Spleen (tissue), 11 donors: ENCODE measurements around the gene KCNC3. TPM values are rescaled to one million over a fixed set of nuclear protein-coding genes. Genes with fewer than 3 reads are reported as not detected.

Experiments used
- DNase-seq: peaks from one replicate; pipeline ENCODE4 v3.0.0-alpha.2; 2020
- H3K27ac ChIP-seq, 8 donors: fragments of 200-600 bp; sonication (generic) in 7 of 8; 1 replicate in 4 of 8; 2 replicates in 4 of 8; pipeline versions ENCODE4 v1.5.0 to v1.8.0; 2016 to 2021; ENCODE audit warnings: inconsistent platforms in 4 of 8, mild to moderate bottlenecking in 4 of 8, moderate library complexity in 1 of 8
- H3K27me3 ChIP-seq, 7 donors: fragments of 200-600 bp; sonication (generic) in 6 of 7; replicated peaks in 1 of 7; 1 replicate in 4 of 7; 2 replicates in 3 of 7; pipeline versions ENCODE4 v1.5.0 to v1.8.0; 2016 to 2021; ENCODE audit warnings: inconsistent platforms in 3 of 7, mild to moderate bottlenecking in 1 of 7
- H3K36me3 ChIP-seq, 6 donors: fragments of 200-600 bp; sonication (generic) in 5 of 6; 1 replicate in 4 of 6; 2 replicates in 2 of 6; pipeline versions ENCODE4 v1.5.0 to v1.8.0; 2016 to 2021; ENCODE audit warnings: inconsistent platforms in 2 of 6
- H3K4me1 ChIP-seq, 6 donors: fragments of 200-600 bp; sonication (generic) in 5 of 6; 1 replicate in 3 of 6; 2 replicates in 3 of 6; pipeline versions ENCODE4 v1.5.0 to v1.8.0; 2016 to 2021; ENCODE audit warnings: inconsistent platforms in 3 of 6
- H3K4me3 ChIP-seq, 8 donors: fragments of 200-600 bp; sonication (generic) in 7 of 8; 1 replicate in 4 of 8; 2 replicates in 4 of 8; pipeline versions ENCODE4 v1.5.0 to v1.8.0; 2016 to 2021; ENCODE audit warnings: inconsistent platforms in 4 of 8, mild to moderate bottlenecking in 4 of 8, moderate library complexity in 2 of 8
- H3K9me3 ChIP-seq, 8 donors: fragments of 200-600 bp; sonication (generic) in 7 of 8; 1 replicate in 4 of 8; 2 replicates in 4 of 8; pipeline versions ENCODE4 v1.5.0 to v1.8.0; 2016 to 2021; ENCODE audit warnings: inconsistent platforms in 4 of 8
- CTCF ChIP-seq, 11 experiments: fragments of 200-600 bp in 7 of 11; fragments of 450-650 bp in 4 of 11; sonication (generic) in 4 of 11; IDR thresholded peaks in 8 of 11; conservative IDR thresholded peaks in 3 of 11; 1 replicate in 7 of 11; 2 replicates in 4 of 11; pipeline versions ENCODE4 v1.4.0 to v1.8.0; 2016 to 2021; ENCODE audit warnings: antibody characterized with exemption in 11 of 11, inconsistent platforms in 4 of 11, mild to moderate bottlenecking in 1 of 11
- POLR2A ChIP-seq, 3 donors: fragments of 450-650 bp; IDR thresholded peaks; one replicate each; pipeline ENCODE4 v1.5.1; 2017; ENCODE audit warnings: antibody characterized with exemption in 3 of 3, mild to moderate bottlenecking in 1 of 3
- POLR2AphosphoS5 ChIP-seq, 3 donors: sonication (generic); formaldehyde crosslinking; IDR thresholded peaks; one replicate each; pipeline ENCODE4 v1.5.1; 2017; ENCODE audit warnings: antibody characterized with exemption in 3 of 3
- WGBS, 5 donors: extraction: QIAGEN DNeasy Blood & Tissue Kit in 3 of 5; methylation state at CpG; one replicate each; pipeline versions ENCODE4 v1.1.5 to v1.1.7; 2013 to 2018; 5-methylcytosine and 5-hydroxymethylcytosine counted together
- intact Hi-C: fragments of 100-400 bp; cut with DNase I; formaldehyde crosslinking; loops from one replicate; pipeline ENCODE4 v1.15.0; 2023; ENCODE audit warnings: low total_unique reads
- polyA plus RNA-seq, 3 donors: library from polyadenylated mRNA; stranded (reverse); fragments of 200-250 nt; gene quantifications; one replicate each; pipeline ENCODE4 v1.2.1, GENCODE V29; 2013
- total RNA-seq, 7 donors: library from RNA; depleted of rRNA in 3 of 7; stranded (reverse); fragments of >200 nt in 3 of 7; fragmentation: NEBNext Ultra II Directional in 4 of 7; extraction: Animal tissue kit (Norgen Biotek cat#: 25700) in 4 of 7; gene quantifications; one replicate each; pipeline versions ENCODE4 v1.1.0 to v1.2.1, GENCODE V29; 2016 to 2021
- donor health status: healthy with polysubstance abuse.
- donor health status: DM: no; HTN: no; CAD: no; lungs with moderate emphysema.
- donor health status: DM: no; HTN: no; CAD: no.
- donor health status: Bipolar disorder and iron deficiency.
- donor health status: healthy.
- donor health status: DM: no; HTN: no; CAD: no.
- donor health status: DM: yes; HTN: yes; CAD: no.

The KCNC3 gene
- total and polyA plus RNA-seq, 10 donors = 0.72 to 20.8 (median 5.2) TPM

- no peak for DNase-seq
- no peak for TF ChIP-seq CTCF (IDR thresholded peaks at IDR 0.05 in 8 of 11, conservative IDR thresholded peaks at IDR 0.05 in 3 of 11)
- TF ChIP-seq POLR2AphosphoS5 (IDR thresholded peaks at IDR 0.05) = no peak
- no peak for TF ChIP-seq POLR2A (IDR thresholded peaks at IDR 0.05)
- peaks cover 0 to 33% (median 0%) of the 10 kb centered on the region in 7 donors for H3K27me3 ChIP-seq
- intact Hi-C loops = no loop called here
- H3K4me3 ChIP-seq = no peak overlapping the region
- H3K4me1 ChIP-seq = no peaks in the 10 kb centered on the region
- no peaks in the 10 kb centered on the region for H3K36me3 ChIP-seq
- no peak overlapping the region for H3K27ac ChIP-seq
- H3K9me3 ChIP-seq = peaks cover 0 to 63% (median 49%) of the 10 kb centered on the region in 8 donors
- WGBS, 5 donors = 75 to 91% (median 85%) methylated on average over 2 of the region's 2 CpGs
Observed at GRCh38 chr19:50287331-50287730, 41.8 kb downstream of the KCNC3 start.

- no peak overlapping the region for H3K27ac ChIP-seq
- peaks cover 0 to 25% (median 0%) of the 10 kb centered on the region in 7 donors for H3K27me3 ChIP-seq
- no peaks in the 10 kb centered on the region for H3K36me3 ChIP-seq
- no peak for DNase-seq
- 89 to 97% (median 93%) methylated on average over 18 of the region's 18 CpGs for WGBS, 5 donors
- no peaks in the 10 kb centered on the region for H3K4me1 ChIP-seq
- peaks cover 0 to 63% (median 49%) of the 10 kb centered on the region in 8 donors for H3K9me3 ChIP-seq
- intact Hi-C loops = no loop called here
- no peak overlapping the region for H3K4me3 ChIP-seq
- TF ChIP-seq POLR2AphosphoS5 (IDR thresholded peaks at IDR 0.05) (no peak), CTCF (IDR thresholded peaks at IDR 0.05 in 8 of 11, conservative IDR thresholded peaks at IDR 0.05 in 3 of 11) (no peak)
Observed at GRCh38 chr19:50286443-50286842, 42.7 kb downstream of the KCNC3 start.

- intact Hi-C loops = no loop called here
- TF ChIP-seq POLR2AphosphoS5 (IDR thresholded peaks at IDR 0.05) = no peak
- TF ChIP-seq POLR2A (IDR thresholded peaks at IDR 0.05) = no peak
- TF ChIP-seq CTCF (IDR thresholded peaks at IDR 0.05 in 8 of 11, conservative IDR thresholded peaks at IDR 0.05 in 3 of 11) = no peak
- no peaks in the 10 kb centered on the region for H3K36me3 ChIP-seq
- peaks cover 0 to 19% (median 0%) of the 10 kb centered on the region in 7 donors for H3K27me3 ChIP-seq
- no peak for DNase-seq
- H3K9me3 ChIP-seq = peaks cover 0 to 63% (median 49%) of the 10 kb centered on the region in 8 donors
- no peak overlapping the region for H3K27ac ChIP-seq
- 75 to 90% (median 78%) methylated on average over 2 of the region's 2 CpGs for WGBS, 5 donors
- no peak overlapping the region for H3K4me3 ChIP-seq
- H3K4me1 ChIP-seq = no peaks in the 10 kb centered on the region
Observed at GRCh38 chr19:50285833-50286232, 43.3 kb downstream of the KCNC3 start.

GRCh38 chr19:50281491-50281890 lies 47.7 kb downstream of the KCNC3 start:
- H3K4me3 ChIP-seq = no peak overlapping the region
- peaks cover 0 to 25% (median 18%) of the 10 kb centered on the region in 8 donors for H3K9me3 ChIP-seq
- WGBS, 5 donors = 88 to 97% (median 93%) methylated on average over 19 to 22 of the region's 22 CpGs
- intact Hi-C loops = no loop called here
- no peaks in the 10 kb centered on the region for H3K4me1 ChIP-seq
- H3K27ac ChIP-seq = no peak overlapping the region
- no peaks in the 10 kb centered on the region for H3K36me3 ChIP-seq
- no peak for DNase-seq
- TF ChIP-seq POLR2A (IDR thresholded peaks at IDR 0.05) = no peak
- no peak for TF ChIP-seq POLR2AphosphoS5 (IDR thresholded peaks at IDR 0.05)
- TF ChIP-seq CTCF (IDR thresholded peaks at IDR 0.05 in 8 of 11, conservative IDR thresholded peaks at IDR 0.05 in 3 of 11) = no peak
- H3K27me3 ChIP-seq = peaks cover 0 to 10% (median 0%) of the 10 kb centered on the region in 7 donors
